Endothelial cell of umbilical vein (primary cell): Measurements from ENCODE around the gene OR4D2. TPM values are rescaled to one million over a fixed set of nuclear protein-coding genes. Genes with fewer than 3 reads are reported as not detected.

Experiments used
- BruUV-seq: library from RNA; stranded (reverse); fragments of 400-500 nt; replicated peaks from 2 replicates; lab custom pipeline; 2021; lab: Mats Ljungman, UMichigan
- CTCF ChIA-PET: fragments of 300-600, 350-600 bp; sonication (Branson Sonifier 250); formaldehyde crosslinking; loops from one replicate; lab custom pipeline; 2021; ENCODE audit warnings: antibody characterized with exemption, inconsistent platforms; lab: Charles Lee
- POLR2A ChIA-PET: fragments of 300-600, 350-600 bp; sonication (Branson Sonifier 250); formaldehyde crosslinking; loops from one replicate; lab custom pipeline; 2021; ENCODE audit warnings: antibody characterized with exemption, inconsistent platforms; lab: Charles Lee
- DNase-seq: peaks from one replicate; pipeline ENCODE4 v3.0.0-alpha.2; 2011; ENCODE audit warnings: low read depth, low spot score
- FAIRE-seq: peaks from 2 replicates; lab custom pipeline; 2011; peaks lifted over from hg19 to GRCh38; lab: Jason Lieb, UNC
- H2AFZ ChIP-seq: 2 replicates; pipeline ENCODE4 v1.6.0; 2012; ENCODE audit warnings: low read depth, low read length, control low read depth, inconsistent platforms
- H3K27ac ChIP-seq: 2 replicates; pipeline ENCODE4 v1.5.1; 2011; ENCODE audit warnings: low read depth, mild to moderate bottlenecking, control low read depth, low read length, moderate library complexity; ENCODE audit not compliant: insufficient read depth
- H3K27me3 ChIP-seq, 2 experiments: 2 replicates each; pipeline versions ENCODE4 v1.6.0 to v1.6.1; 2011; ENCODE audit warnings: low read length in 2 of 2, mixed read lengths in 1 of 2; ENCODE audit not compliant: control insufficient read depth in 2 of 2, insufficient read depth in 2 of 2
- H3K36me3 ChIP-seq, 2 experiments: 2 replicates in 1 of 2; 3 replicates in 1 of 2; pipeline ENCODE4 v1.5.1; 2011; ENCODE audit warnings: low read length in 2 of 2, mild to moderate bottlenecking in 1 of 2, moderate library complexity in 1 of 2; ENCODE audit not compliant: control insufficient read depth in 2 of 2, insufficient read depth in 2 of 2; ENCODE audit errors: extremely low read depth in 1 of 2
- H3K4me1 ChIP-seq: 3 replicates; pipeline ENCODE4 v1.5.1; 2011; ENCODE audit warnings: mild to moderate bottlenecking, low read length; ENCODE audit not compliant: control insufficient read depth, insufficient read depth; ENCODE audit errors: extremely low read depth
- H3K4me2 ChIP-seq: 2 replicates; pipeline ENCODE4 v1.6.1; 2011; ENCODE audit warnings: low read length, control low read depth, mixed read lengths; ENCODE audit not compliant: insufficient read depth
- H3K4me3 ChIP-seq, 3 experiments: fragments of 200-600 bp in 1 of 3; sonication (generic), shearing (Covaris generic) in 1 of 3; replicated peaks in 1 of 3; 2 replicates each; pipeline ENCODE4 v1.5.1; 2011 to 2016; ENCODE audit warnings: control low read depth in 3 of 3, low read length in 3 of 3, mild to moderate bottlenecking in 2 of 3, inconsistent platforms in 1 of 3, low read depth in 1 of 3, moderate library complexity in 1 of 3; ENCODE audit not compliant: insufficient read depth in 1 of 3
- H3K79me2 ChIP-seq: 2 replicates; pipeline ENCODE4 v1.6.0; 2012; ENCODE audit warnings: low read length, inconsistent platforms; ENCODE audit not compliant: control insufficient read depth, insufficient read depth
- H3K9ac ChIP-seq: replicated peaks from 2 replicates; pipeline ENCODE3; 2011; ENCODE audit warnings: low read length, control low read depth; ENCODE audit not compliant: insufficient read depth; ENCODE audit errors: extremely low read depth
- H3K9me1 ChIP-seq: replicated peaks from 3 replicates; pipeline ENCODE4 v1.6.0; 2011; ENCODE audit warnings: mild to moderate bottlenecking, low read length; ENCODE audit not compliant: control insufficient read depth, insufficient read depth; ENCODE audit errors: extremely low read depth
- H3K9me3 ChIP-seq: replicated peaks from 2 replicates; pipeline ENCODE4 v1.5.1; 2012; ENCODE audit warnings: low read length, inconsistent platforms; ENCODE audit not compliant: control insufficient read depth, insufficient read depth
- H4K20me1 ChIP-seq: replicated peaks from 2 replicates; pipeline ENCODE3; 2011; ENCODE audit warnings: mild to moderate bottlenecking, low read length; ENCODE audit not compliant: control insufficient read depth, insufficient read depth; ENCODE audit errors: extremely low read depth
- CTCF ChIP-seq, 2 donors: IDR thresholded peaks; 1 replicate in 1 of 2; 2 replicates in 1 of 2; pipeline ENCODE4 v1.5.1; 2011; ENCODE audit warnings: low read length in 2 of 2, mild to moderate bottlenecking in 2 of 2, moderate library complexity in 2 of 2, control low read depth in 1 of 2, inconsistent platforms in 1 of 2, low read depth in 1 of 2; ENCODE audit not compliant: insufficient read depth in 1 of 2; ENCODE audit errors: extremely low read depth in 1 of 2
- EZH2 ChIP-seq: IDR thresholded peaks from 2 replicates; pipeline ENCODE4 v1.6.1; 2012; ENCODE audit warnings: borderline replicate concordance, low read depth, mild to moderate bottlenecking, moderate library complexity, low read length, inconsistent platforms; ENCODE audit not compliant: severe bottlenecking
- FOS ChIP-seq: IDR thresholded peaks from 2 replicates; pipeline ENCODE4 v1.6.1; 2011; ENCODE audit warnings: mild to moderate bottlenecking, low read length, moderate library complexity, borderline replicate concordance; ENCODE audit not compliant: insufficient read depth
- GATA2 ChIP-seq: IDR thresholded peaks from 2 replicates; pipeline ENCODE4 v1.7.0; 2011; ENCODE audit warnings: low read depth, mild to moderate bottlenecking, moderate library complexity, mixed read lengths, low read length; ENCODE audit not compliant: insufficient read length, insufficient read depth
- JUN ChIP-seq: IDR thresholded peaks from 2 replicates; pipeline ENCODE4 v1.6.1; 2011; ENCODE audit warnings: borderline replicate concordance, low read depth; ENCODE audit not compliant: insufficient read length, insufficient read depth
- MAX ChIP-seq: IDR thresholded peaks from 2 replicates; pipeline ENCODE4 v1.6.1; 2011; ENCODE audit not compliant: insufficient read depth, insufficient read length
- MYC ChIP-seq: IDR thresholded peaks from one replicate; pipeline ENCODE4 v1.6.1; 2011; ENCODE audit warnings: mild to moderate bottlenecking, low read depth, low read length
- POLR2A ChIP-seq: IDR thresholded peaks from 2 replicates; pipeline ENCODE4 v1.6.1; 2012; ENCODE audit warnings: low read depth, mild to moderate bottlenecking, control low read depth, low read length
- POLR2AphosphoS5 ChIP-seq: IDR thresholded peaks from 2 replicates; pipeline ENCODE4 v1.6.1; 2012; ENCODE audit warnings: low read depth, mild to moderate bottlenecking, control low read depth, low read length, moderate library complexity; ENCODE audit not compliant: insufficient read depth
- dilution Hi-C: fragments of 300-500 bp; cut with MboI; formaldehyde crosslinking; loops from one replicate; pipeline ENCODE4 v1.15.0; 2019; ENCODE audit warnings: low sequenced_read_pairs; ENCODE audit not compliant: extremely low pct_ligation_motif_present
- intact Hi-C: fragments of 100-400 bp; cut with micrococcal nuclease; formaldehyde crosslinking; loops from one replicate; pipeline ENCODE4 v1.10.0; 2022
- polyA plus RNA-seq, 4 experiments: library from polyadenylated mRNA; depleted of rRNA in 3 of 4; stranded (reverse) in 3 of 4; unstranded in 1 of 4; fragments of >200 nt; gene quantifications; 2 replicates each; pipeline versions ENCODE4 v1.2.1 to v1.2.3, GENCODE V29; 2011 to 2012; ENCODE audit warnings: missing spikeins in 1 of 4
- total RNA-seq: library from RNA; stranded (reverse); gene quantifications from 2 replicates; pipeline ENCODE4 v1.2.3, GENCODE V29; 2021

The OR4D2 gene
- total and polyA plus RNA-seq, 2 donors (not counting 3 experiments of a cell fraction or from before 2014, with no cell fraction given), result not detected

- no peaks in the 10 kb centered on the region for H3K9me3 ChIP-seq
- DNase-seq (no peak), FAIRE-seq (no peak)
- H3K4me2 ChIP-seq, result no peak overlapping the region
- no peaks in the 10 kb centered on the region for H3K9me1 ChIP-seq
- H3K79me2 ChIP-seq, result no peaks in the 10 kb centered on the region
- dilution Hi-C loops (no loop called here), intact Hi-C loops (no loop called here)
- no peak overlapping the region for H2AFZ ChIP-seq
- no peak overlapping the region for H3K9ac ChIP-seq
- no peaks in the 10 kb centered on the region for H4K20me1 ChIP-seq
- POLR2A ChIA-PET, result no interaction called here
- no peaks in the 10 kb centered on the region for H3K4me1 ChIP-seq
- no peaks in the 10 kb centered on the region for H3K27me3 ChIP-seq
- no peak overlapping the region for H3K4me3 ChIP-seq
- H3K36me3 ChIP-seq, result no peaks in the 10 kb centered on the region
- no peak overlapping the region for H3K27ac ChIP-seq
- TF ChIP-seq POLR2AphosphoS5 (no peak), POLR2A (no peak), EZH2 (no peak), JUN (no peak), GATA2 (no peak), FOS (no peak), CTCF (IDR thresholded peaks at IDR 0.05; ENCODE audit: extremely low read depth in 1 of 2, insufficient read depth in 1 of 2, low read depth in 1 of 2, low read length in 2 of 2) (no peak), MYC (no peak), MAX (no peak)
- CTCF ChIA-PET, result interaction anchor here (1.6 kb wide), 1 partner anchor 12 kb away, joined by 3 read pairs; no protein-coding TSS in a partner anchor
- BruUV-seq, result no TSS peak
These were observed 16.7 kb downstream of the OR4D2 start for GRCh38 chr17:58183514-58183913.
